GM21360 (cell line): Measurements from ENCODE around the gene SLC22A5.
A peak's percentile ranks its signal among the peaks of the same experiment; 100 is the strongest.
"Not testable (repeated sequence)": the region's sequence is repeated elsewhere in the genome, so short reads cannot be mapped to it uniquely, and the experiment has no call there.

Experiments used
- ATAC-seq: cut with Tn5 transposase; IDR thresholded peaks from one replicate; pipeline ENCODE4 v1.9.1; 2021; ENCODE audit warnings: mild to moderate bottlenecking, moderate library complexity; ENCODE audit not compliant: unreplicated experiment

The SLC22A5 gene

GRCh38 chr5:132411304-132412013 lies 41.9 kb downstream of the SLC22A5 start:
- ATAC-seq: peak; percentile 5

- ATAC-seq: no peak
Observed at GRCh38 chr5:132413567-132413966, 44.1 kb downstream of the SLC22A5 start.

- ATAC-seq: no peak
Observed at GRCh38 chr5:132414634-132415378, 45.3 kb downstream of the SLC22A5 start.

- not testable (repeated sequence) for ATAC-seq
Observed at GRCh38 chr5:132415516-132415915, 46.0 kb downstream of the SLC22A5 start.

- ATAC-seq: no peak
Observed at GRCh38 chr5:132416306-132417009, 46.9 kb downstream of the SLC22A5 start.

- ATAC-seq: no peak
Observed at GRCh38 chr5:132417010-132417439, 47.5 kb downstream of the SLC22A5 start.

GRCh38 chr5:132417461-132417860 lies 48.0 kb downstream of the SLC22A5 start:
- ATAC-seq: no peak

GRCh38 chr5:132417889-132418485 lies 48.5 kb downstream of the SLC22A5 start:
- no peak for ATAC-seq

GRCh38 chr5:132418881-132419280 lies 49.4 kb downstream of the SLC22A5 start:
- no peak for ATAC-seq

GRCh38 chr5:132419502-132420468 lies 50.3 kb downstream of the SLC22A5 start:
- ATAC-seq: peak; percentile 25

GRCh38 chr5:132420706-132421272 lies 51.3 kb downstream of the SLC22A5 start:
- ATAC-seq: no peak

- ATAC-seq: no peak
Observed at GRCh38 chr5:132421462-132421861, 52.0 kb downstream of the SLC22A5 start.

GRCh38 chr5:132422720-132423437 lies 53.4 kb downstream of the SLC22A5 start:
- ATAC-seq: peak; percentile 34

GRCh38 chr5:132423438-132423898 lies 54.0 kb downstream of the SLC22A5 start:
- ATAC-seq: no peak

GRCh38 chr5:132424167-132424880 lies 54.8 kb downstream of the SLC22A5 start:
- ATAC-seq: no peak

- peak; percentile 48 for ATAC-seq
Observed at GRCh38 chr5:132425009-132425937, 55.8 kb downstream of the SLC22A5 start.

- ATAC-seq: no peak
Observed at GRCh38 chr5:132425975-132426524, 56.5 kb downstream of the SLC22A5 start.
